DOHH2 (cell line): ENCODE measurements around the gene SLC16A9.

Experiments
- CTCF ChIP-seq: fragments of 200-600 bp; sonication (generic); IDR thresholded peaks from one replicate; pipeline ENCODE4 v1.5.1; 2014; ENCODE audit warnings: antibody characterized with exemption, mild to moderate bottlenecking, low read depth, low read length; ENCODE audit not compliant: poor library complexity, severe bottlenecking
- EZH2phosphoT487 ChIP-seq: fragments of 200-600 bp; sonication (generic); IDR thresholded peaks from 2 replicates; pipeline ENCODE4 v1.6.1; 2017; ENCODE audit warnings: borderline replicate concordance, mild to moderate bottlenecking, antibody characterized with exemption, low read length, moderate library complexity, mixed read lengths

DNA sequence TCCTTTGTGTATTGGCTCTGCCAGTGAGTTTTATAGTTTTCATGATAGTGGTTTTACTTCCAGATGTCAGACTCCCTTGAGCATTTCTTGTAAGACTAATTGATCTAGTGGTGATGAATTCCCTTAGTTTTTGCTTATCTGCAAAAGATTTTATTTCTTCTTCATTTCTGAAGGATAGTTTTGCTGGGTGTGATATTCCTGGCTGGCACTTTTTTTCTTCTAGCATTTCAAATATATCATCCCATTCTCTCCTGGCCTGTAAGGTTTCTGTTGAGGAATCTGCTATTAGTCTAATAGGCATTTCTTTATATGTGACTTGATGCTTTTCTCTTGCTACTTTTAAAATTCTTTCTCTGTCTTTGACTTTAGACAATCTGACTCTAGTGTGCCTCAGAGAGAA lies 64.8 kb downstream of the SLC16A9 start:
- no peak for TF ChIP-seq CTCF
- TF ChIP-seq EZH2phosphoT487 = no peak
